SK-N-MC (cell line): ENCODE results near the gene XXYLT1.

ENCODE experiments used
- EZH2 ChIP-seq: fragments of 200-600 bp; sonication (generic); IDR thresholded peaks from one replicate; pipeline ENCODE4 v1.6.1; 2017; ENCODE audit warnings: antibody characterized with exemption
- FOXP2 ChIP-seq: optimal IDR thresholded peaks from 2 replicates; pipeline ENCODE3; 2011; ENCODE audit warnings: mild to moderate bottlenecking, moderate library complexity; ENCODE audit not compliant: insufficient read depth; ENCODE audit errors: extremely low read length, control extremely low read depth
- POLR2AphosphoS5 ChIP-seq: IDR thresholded peaks from 2 replicates; pipeline ENCODE4 v1.6.1; 2012; ENCODE audit warnings: mild to moderate bottlenecking, low read depth, low read length, borderline replicate concordance

GRCh38 chr3:195085356-195086130 is 185.4 kb downstream of the XXYLT1 start:
- TF ChIP-seq POLR2AphosphoS5 (no peak), EZH2 (no peak), FOXP2 (no peak)
